ENCODE measurements around the gene FBXL7. TPM values are rescaled to one million over a fixed set of nuclear protein-coding genes. Genes with fewer than 3 reads are reported as not detected.

Gene FBXL7
- total RNA-seq, 4 donors from 2014 or later: 5.7 to 47.4 (median 6.3) TPM

- no peak for TF ChIP-seq EP300 (IDR thresholded peaks at IDR 0.05; ENCODE audit: low read depth)
- no peak for TF ChIP-seq POLR2AphosphoS5 (IDR thresholded peaks at IDR 0.05)
- TF ChIP-seq CTCF (IDR thresholded peaks at IDR 0.05): no peak
- no peak for TF ChIP-seq POLR2A (IDR thresholded peaks at IDR 0.05)
- intact Hi-C loops (cut with DNase I; ENCODE audit: low total_unique reads): no loop called here
- DNase-seq: no peak
- Histone ChIP-seq H3K27ac (no peak overlapping the region), H3K36me3 (no peaks in the 10 kb centered on the region), H3K9me3 (no peaks in the 10 kb centered on the region), H3K27me3 (no peaks in the 10 kb centered on the region), H3K4me3 (no peak overlapping the region), H3K4me1 (peaks cover 0 to 5% (median 0%) of the 10 kb centered on the region in 4 donors)
- 40% methylated on average over 4 of the region's 4 CpGs; no CpG with 5 or more reads in 1 of the 2 donors for WGBS, 2 donors (ENCODE audit: low coverage in 1 of 2)
- in situ Hi-C loops (cut with MboI; ENCODE audit: low pct_ligation_motif_present in 1 of 4, low pct_unique_long_range_greater_than_20kb in 1 of 4, low sequenced_read_pairs in 3 of 4): no loop called here
Observed at GRCh38 chr5:15719784-15720183, 219.8 kb downstream of the FBXL7 start.

GRCh38 chr5:15720515-15720914 is 220.5 kb downstream of the FBXL7 start:
- Histone ChIP-seq H3K27ac (no peak overlapping the region), H3K36me3 (no peaks in the 10 kb centered on the region), H3K9me3 (no peaks in the 10 kb centered on the region), H3K27me3 (no peaks in the 10 kb centered on the region), H3K4me1 (peaks cover 0 to 5% (median 0%) of the 10 kb centered on the region in 4 donors), H3K4me3 (no peak overlapping the region)
- intact Hi-C loops (cut with DNase I; ENCODE audit: low total_unique reads): no loop called here
- in situ Hi-C loops (cut with MboI; ENCODE audit: low pct_ligation_motif_present in 1 of 4, low pct_unique_long_range_greater_than_20kb in 1 of 4, low sequenced_read_pairs in 3 of 4): no loop called here
- TF ChIP-seq POLR2AphosphoS5 (IDR thresholded peaks at IDR 0.05) (no peak), EP300 (IDR thresholded peaks at IDR 0.05; ENCODE audit: low read depth) (no peak), POLR2A (IDR thresholded peaks at IDR 0.05) (no peak), CTCF (IDR thresholded peaks at IDR 0.05) (no peak)
- DNase-seq: no peak

GRCh38 chr5:15722305-15722704 is 222.3 kb downstream of the FBXL7 start:
- TF ChIP-seq CTCF (IDR thresholded peaks at IDR 0.05) (no peak), EP300 (IDR thresholded peaks at IDR 0.05; ENCODE audit: low read depth) (no peak), POLR2AphosphoS5 (IDR thresholded peaks at IDR 0.05) (no peak), POLR2A (IDR thresholded peaks at IDR 0.05) (no peak)
- Histone ChIP-seq H3K4me1 (peaks cover 0 to 5% (median 0%) of the 10 kb centered on the region in 4 donors), H3K27ac (no peak overlapping the region), H3K27me3 (no peaks in the 10 kb centered on the region), H3K4me3 (no peak overlapping the region), H3K36me3 (no peaks in the 10 kb centered on the region), H3K9me3 (peaks cover 2 to 4% of the 10 kb centered on the region in 2 donors)
- WGBS, 2 donors (ENCODE audit: low coverage in 1 of 2): 76 to 100% methylated on average over 2 to 7 of the region's 7 CpGs
- intact Hi-C loops (cut with DNase I; ENCODE audit: low total_unique reads): no loop called here
- in situ Hi-C loops (cut with MboI; ENCODE audit: low pct_ligation_motif_present in 1 of 4, low pct_unique_long_range_greater_than_20kb in 1 of 4, low sequenced_read_pairs in 3 of 4): no loop called here
- no peak for DNase-seq

GRCh38 chr5:15727375-15727774 is 227.4 kb downstream of the FBXL7 start:
- no peak for DNase-seq
- Histone ChIP-seq H3K27ac (no peak overlapping the region), H3K27me3 (no peaks in the 10 kb centered on the region), H3K36me3 (no peaks in the 10 kb centered on the region), H3K9me3 (peaks cover 10 to 14% of the 10 kb centered on the region in 2 donors), H3K4me1 (no peaks in the 10 kb centered on the region), H3K4me3 (no peak overlapping the region)
- intact Hi-C loops (cut with DNase I; ENCODE audit: low total_unique reads): no loop called here
- no peak for TF ChIP-seq POLR2A (IDR thresholded peaks at IDR 0.05)
- in situ Hi-C loops (cut with MboI; ENCODE audit: low pct_ligation_motif_present in 1 of 4, low pct_unique_long_range_greater_than_20kb in 1 of 4, low sequenced_read_pairs in 3 of 4): no loop called here

GRCh38 chr5:15728811-15729210 is 228.8 kb downstream of the FBXL7 start:
- Histone ChIP-seq H3K4me1 (no peaks in the 10 kb centered on the region), H3K27me3 (no peaks in the 10 kb centered on the region), H3K4me3 (no peak overlapping the region), H3K36me3 (no peaks in the 10 kb centered on the region), H3K9me3 (peaks cover 10 to 14% of the 10 kb centered on the region in 2 donors), H3K27ac (no peak overlapping the region)
- intact Hi-C loops (cut with DNase I; ENCODE audit: low total_unique reads): no loop called here
- in situ Hi-C loops (cut with MboI; ENCODE audit: low pct_ligation_motif_present in 1 of 4, low pct_unique_long_range_greater_than_20kb in 1 of 4, low sequenced_read_pairs in 3 of 4): no loop called here
- no peak for TF ChIP-seq CTCF (IDR thresholded peaks at IDR 0.05)
- TF ChIP-seq POLR2AphosphoS5 (IDR thresholded peaks at IDR 0.05): no peak
- TF ChIP-seq POLR2A (IDR thresholded peaks at IDR 0.05): no peak
- TF ChIP-seq EP300 (IDR thresholded peaks at IDR 0.05; ENCODE audit: low read depth): no peak
- no peak for DNase-seq
- 66 to 71% methylated on average over 4 of the region's 4 CpGs for WGBS, 2 donors (ENCODE audit: low coverage in 1 of 2)

Measured in transverse colon (tissue), 4 donors.